Measurements from ENCODE around the gene GP9. TPM values are rescaled to one million over a fixed set of nuclear protein-coding genes. Genes with fewer than 3 reads are reported as not detected.
A peak's percentile ranks its signal among the peaks of the same experiment; 100 is the strongest.

The GP9 gene
- total RNA-seq, 4 donors from 2014 or later: 0.35 TPM; not detected in 3

DNA sequence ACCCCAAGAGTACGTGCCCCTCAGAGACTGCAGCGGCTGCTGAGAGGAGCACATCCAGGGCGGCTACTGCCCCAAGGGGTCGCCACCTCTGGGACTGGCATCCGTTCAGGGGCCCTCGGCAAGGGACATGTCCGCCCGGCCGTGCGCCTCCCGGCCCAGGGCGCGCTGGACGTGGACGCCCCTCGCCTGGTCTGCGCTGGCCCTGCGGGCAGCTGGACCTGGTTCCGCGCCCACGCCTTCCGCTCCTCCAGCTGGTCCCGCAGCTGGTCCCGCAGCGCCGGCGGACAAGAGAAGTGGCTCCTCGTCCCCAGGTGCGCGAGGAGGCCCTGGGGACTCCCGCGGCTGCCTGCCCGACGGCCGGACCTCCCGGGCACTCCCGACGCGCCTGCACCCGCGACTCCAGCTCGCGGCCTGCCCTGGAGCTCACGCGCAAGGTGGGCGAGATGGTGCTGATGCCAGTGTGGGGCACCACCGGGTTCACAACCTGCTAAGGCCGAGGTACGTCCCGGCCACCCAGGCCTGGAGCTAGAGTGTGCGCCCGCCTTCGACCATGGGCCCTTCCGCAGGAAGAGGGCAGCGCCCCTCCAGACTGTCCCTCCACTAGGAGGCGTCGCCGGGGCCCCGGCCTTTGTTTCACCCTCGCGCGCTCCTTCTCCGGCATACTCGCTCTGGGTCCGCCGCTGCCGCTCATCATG lies 14.4 kb upstream of the GP9 start:
- Histone ChIP-seq H3K27me3 (peaks cover 0 to 10% of the 10 kb centered on the region in 2 donors), H3K36me3 (no peaks in the 10 kb centered on the region), H3K27ac (no peak overlapping the region), H3K4me3 (peak overlapping the region in 1 of 2 donors; percentile 1), H3K9me3 (no peaks in the 10 kb centered on the region), H3K4me1 (peaks cover 0 to 4% of the 10 kb centered on the region in 2 donors)
- DNase-seq: no peak
- intact Hi-C loops (cut with DNase I; ENCODE audit: low total_unique reads): no loop called here
- no peak for TF ChIP-seq POLR2A (IDR thresholded peaks at IDR 0.05)
- TF ChIP-seq, protein P1, sequence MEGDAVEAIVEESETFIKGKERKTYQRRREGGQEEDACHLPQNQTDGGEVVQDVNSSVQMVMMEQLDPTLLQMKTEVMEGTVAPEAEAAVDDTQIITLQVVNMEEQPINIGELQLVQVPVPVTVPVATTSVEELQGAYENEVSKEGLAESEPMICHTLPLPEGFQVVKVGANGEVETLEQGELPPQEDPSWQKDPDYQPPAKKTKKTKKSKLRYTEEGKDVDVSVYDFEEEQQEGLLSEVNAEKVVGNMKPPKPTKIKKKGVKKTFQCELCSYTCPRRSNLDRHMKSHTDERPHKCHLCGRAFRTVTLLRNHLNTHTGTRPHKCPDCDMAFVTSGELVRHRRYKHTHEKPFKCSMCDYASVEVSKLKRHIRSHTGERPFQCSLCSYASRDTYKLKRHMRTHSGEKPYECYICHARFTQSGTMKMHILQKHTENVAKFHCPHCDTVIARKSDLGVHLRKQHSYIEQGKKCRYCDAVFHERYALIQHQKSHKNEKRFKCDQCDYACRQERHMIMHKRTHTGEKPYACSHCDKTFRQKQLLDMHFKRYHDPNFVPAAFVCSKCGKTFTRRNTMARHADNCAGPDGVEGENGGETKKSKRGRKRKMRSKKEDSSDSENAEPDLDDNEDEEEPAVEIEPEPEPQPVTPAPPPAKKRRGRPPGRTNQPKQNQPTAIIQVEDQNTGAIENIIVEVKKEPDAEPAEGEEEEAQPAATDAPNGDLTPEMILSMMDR (IDR thresholded peaks at IDR 0.05): no peak

DNA sequence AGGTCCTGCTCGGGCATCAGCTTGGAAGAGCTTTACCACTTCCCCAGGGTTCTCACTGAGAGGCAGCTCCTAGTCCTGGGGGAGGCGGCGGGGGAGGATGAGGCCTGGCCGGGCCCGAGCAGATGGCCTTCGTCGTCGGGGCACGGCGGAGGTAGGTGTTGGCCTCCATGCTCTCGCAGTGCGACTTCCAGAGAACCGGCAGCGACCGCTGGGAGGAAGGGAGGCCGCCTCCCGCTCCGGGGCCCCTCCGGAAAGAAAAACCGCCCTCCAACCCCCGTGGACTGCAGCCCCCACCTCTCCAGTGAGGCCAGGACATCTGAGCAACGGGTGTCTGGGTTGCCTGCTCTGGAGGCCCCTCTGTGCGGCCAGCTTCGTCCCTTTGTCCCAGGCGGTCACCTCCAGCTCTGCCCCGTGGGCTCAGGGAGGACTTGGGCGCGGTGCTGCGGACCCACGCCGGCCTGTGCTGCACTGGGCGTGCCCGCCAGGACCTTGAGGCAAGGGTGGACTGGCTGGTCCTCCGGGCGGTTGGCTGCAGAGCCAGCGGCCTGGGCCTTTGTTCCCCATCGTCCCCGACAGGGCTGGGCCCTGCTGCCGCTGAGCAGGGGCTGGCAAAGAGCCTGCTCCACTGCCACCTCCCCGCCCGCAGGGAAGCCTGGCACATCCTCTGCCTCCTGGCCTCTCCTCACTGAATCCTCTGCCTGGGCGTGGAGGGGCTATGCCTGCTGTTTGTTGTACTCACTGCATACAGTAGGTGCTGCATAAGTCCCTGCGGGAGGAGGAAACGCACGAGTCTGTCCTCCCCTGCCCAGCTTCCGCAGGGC lies 13.6 kb upstream of the GP9 start:
- Histone ChIP-seq H3K4me1 (peaks cover 0 to 4% of the 10 kb centered on the region in 2 donors), H3K36me3 (no peaks in the 10 kb centered on the region), H3K9me3 (no peaks in the 10 kb centered on the region), H3K27ac (no peak overlapping the region), H3K27me3 (peaks cover 0 to 10% of the 10 kb centered on the region in 2 donors), H3K4me3 (no peak overlapping the region)
- intact Hi-C loops (cut with DNase I; ENCODE audit: low total_unique reads): no loop called here
- no peak for TF ChIP-seq POLR2A (IDR thresholded peaks at IDR 0.05)
- no peak for DNase-seq

- H3K4me1 ChIP-seq: peaks cover 0 to 4% of the 10 kb centered on the region in 2 donors
- no peaks in the 10 kb centered on the region for H3K36me3 ChIP-seq
- H3K27ac ChIP-seq: no peak overlapping the region
- peaks cover 0 to 10% of the 10 kb centered on the region in 2 donors for H3K27me3 ChIP-seq
- intact Hi-C loops (cut with DNase I; ENCODE audit: low total_unique reads): no loop called here
- no peak overlapping the region for H3K4me3 ChIP-seq
- no peak for TF ChIP-seq POLR2A (IDR thresholded peaks at IDR 0.05)
- TF ChIP-seq, protein P1 (IDR thresholded peaks at IDR 0.05): no peak
- H3K9me3 ChIP-seq: no peaks in the 10 kb centered on the region
- DNase-seq: no peak
Measured at GRCh38 chr3:129047553-129047839, 13.1 kb upstream of the GP9 start.

DNA sequence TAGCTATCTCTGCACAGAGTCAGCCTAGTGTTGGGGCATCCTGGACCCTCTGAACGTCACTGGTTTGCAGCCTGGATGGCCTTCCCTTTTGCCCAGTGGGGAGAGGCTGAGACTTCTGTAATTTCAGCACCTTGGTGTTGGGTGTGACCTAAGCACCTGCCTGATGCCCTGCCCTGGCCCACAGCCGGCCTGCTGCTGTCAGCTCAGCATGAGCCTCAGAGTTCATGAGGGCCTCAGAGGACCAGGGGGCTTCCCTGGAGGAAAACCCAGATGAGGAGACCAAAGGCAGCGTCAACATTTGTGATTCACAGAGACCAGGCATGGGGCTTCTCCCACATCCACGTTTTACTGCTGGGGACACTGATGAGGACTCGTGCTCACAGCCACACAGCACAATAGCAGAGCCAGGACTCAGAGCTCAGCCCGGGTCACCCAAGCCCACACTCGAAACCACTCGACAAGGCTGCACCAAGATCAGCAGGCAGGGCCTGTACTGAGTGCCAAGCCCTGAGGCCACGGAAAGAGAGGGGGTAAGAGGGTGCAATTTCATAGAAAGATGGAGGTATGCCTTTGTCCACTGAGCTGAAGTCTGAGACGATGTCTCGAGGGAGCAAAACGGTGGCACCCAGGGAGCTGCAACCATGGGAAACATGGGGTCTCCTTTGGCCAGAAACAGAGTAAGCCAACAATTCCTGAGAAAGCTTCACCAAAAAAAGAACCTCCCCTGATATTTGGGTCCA lies 9.9 kb upstream of the GP9 start:
- no peak overlapping the region for H3K27ac ChIP-seq
- no peaks in the 10 kb centered on the region for H3K36me3 ChIP-seq
- H3K9me3 ChIP-seq: no peaks in the 10 kb centered on the region
- H3K27me3 ChIP-seq: peaks cover 0 to 8% of the 10 kb centered on the region in 2 donors
- TF ChIP-seq, protein P1 (IDR thresholded peaks at IDR 0.05): no peak
- no peak for TF ChIP-seq POLR2A (IDR thresholded peaks at IDR 0.05)
- H3K4me1 ChIP-seq: peaks cover 5 to 6% of the 10 kb centered on the region in 2 donors
- no peak for DNase-seq
- H3K4me3 ChIP-seq: no peak overlapping the region
- intact Hi-C loops (cut with DNase I; ENCODE audit: low total_unique reads): no loop called here

GRCh38 chr3:129051871-129052340 lies 8.7 kb upstream of the GP9 start:
- Histone ChIP-seq H3K27ac (no peak overlapping the region), H3K36me3 (no peaks in the 10 kb centered on the region), H3K9me3 (no peaks in the 10 kb centered on the region), H3K4me3 (no peak overlapping the region), H3K27me3 (no peaks in the 10 kb centered on the region), H3K4me1 (peaks cover 5% of the 10 kb centered on the region in 2 donors)
- DNase-seq: no peak
- intact Hi-C loops (cut with DNase I; ENCODE audit: low total_unique reads): no loop called here
- TF ChIP-seq, protein P1 (IDR thresholded peaks at IDR 0.05): no peak
- TF ChIP-seq POLR2A (IDR thresholded peaks at IDR 0.05): no peak
